Lung microvascular endothelial cell (primary cell): ENCODE results near the gene SURF6. TPM values are rescaled to one million over a fixed set of nuclear protein-coding genes. Genes with fewer than 3 reads are reported as not detected.
A peak's percentile ranks its signal among the peaks of the same experiment; 100 is the strongest.
"Not testable (repeated sequence)": the region's sequence is repeated elsewhere in the genome, so short reads cannot be mapped to it uniquely, and the experiment has no call there.

ENCODE experiments used
- DNase-seq, 2 donors: peaks; one replicate each; pipeline versions ENCODE4 v3.0.0 to v3.0.0-alpha.2; 2010; ENCODE audit warnings: low read depth in 2 of 2
- total RNA-seq: library from RNA; depleted of rRNA; stranded (reverse); fragments of >200 nt; gene quantifications from 2 replicates; pipeline ENCODE4 v1.2.1, GENCODE V29; 2014

The SURF6 gene
- total RNA-seq, 1 donor from 2014 or later, result 6.5 TPM

- not testable (repeated sequence) for DNase-seq
Measured at GRCh38 chr9:133299996-133300395, 36.0 kb downstream of the SURF6 start.

GRCh38 chr9:133294257-133294656, 41.7 kb downstream of the SURF6 start:
- DNase-seq, result no peak

- DNase-seq, result no peak
Measured at GRCh38 chr9:133290751-133291302, 45.2 kb downstream of the SURF6 start.

GRCh38 chr9:133286523-133286922, 49.5 kb downstream of the SURF6 start:
- DNase-seq, result peak in 1 of 2 donors; percentile 21

- DNase-seq, result no peak
Measured at GRCh38 chr9:133285252-133285775, 50.7 kb downstream of the SURF6 start.

GRCh38 chr9:133284362-133284761, 51.6 kb downstream of the SURF6 start:
- DNase-seq, result no peak

GRCh38 chr9:133283255-133284032, 52.5 kb downstream of the SURF6 start:
- not testable (repeated sequence) for DNase-seq

GRCh38 chr9:133282464-133283238, 53.3 kb downstream of the SURF6 start:
- DNase-seq, result no peak

GRCh38 chr9:133280392-133280791, 55.6 kb downstream of the SURF6 start:
- DNase-seq, result no peak

Other genes with a start within 250 kb of the SURF6 start
- gene RALGDS, start 214.9 kb downstream of the SURF6 start, total RNA-seq, result 27.0 and 37.5 TPM in 2 replicates
- gene GBGT1, start 172.3 kb downstream of the SURF6 start, total RNA-seq, result 19.4 and 27.8 TPM in 2 replicates
- not detected in 2 replicates for gene OBP2B, start 126.9 kb downstream of the SURF6 start, total RNA-seq
- 0.22 and 0.79 TPM in 2 replicates for gene ABO, start 61.0 kb downstream of the SURF6 start, total RNA-seq
- 10.0 and 11.3 TPM in 2 replicates for gene MED22, start 11.9 kb upstream of the SURF6 start, total RNA-seq
- 1,751 and 1,825 TPM in 2 replicates for gene RPL7A, start 12.0 kb upstream of the SURF6 start, total RNA-seq
- gene SURF1, start 20.3 kb upstream of the SURF6 start, total RNA-seq, result 18.7 and 22.2 TPM in 2 replicates
- gene SURF2, start 20.4 kb upstream of the SURF6 start, total RNA-seq, result 8.9 and 10.5 TPM in 2 replicates
- gene SURF4, start 39.9 kb upstream of the SURF6 start, total RNA-seq, result 249 and 303 TPM in 2 replicates
- gene STKLD1, start 40.2 kb upstream of the SURF6 start, total RNA-seq, result 0.44 and 0.60 TPM in 2 replicates
- gene REXO4, start 81.8 kb upstream of the SURF6 start, total RNA-seq, result 11.6 and 14.9 TPM in 2 replicates
- gene ADAMTS13, start 86.2 kb upstream of the SURF6 start, total RNA-seq, result 0.44 and 0.60 TPM in 2 replicates
- 9.2 and 15.9 TPM in 2 replicates for gene CACFD1, start 123.8 kb upstream of the SURF6 start, total RNA-seq
- 12.1 and 21.6 TPM in 2 replicates for gene SLC2A6, start 142.9 kb upstream of the SURF6 start, total RNA-seq
- gene MYMK, start 188.8 kb upstream of the SURF6 start, total RNA-seq, result not detected in 2 replicates
- gene ADAMTSL2, start 198.5 kb upstream of the SURF6 start, total RNA-seq, result under 0.01 TPM in 2 replicates